Right lobe of liver (tissue), 4 donors: Measurements from ENCODE around the gene SVEP1.

Experiments used
- POLR2A ChIP-seq: fragments of 450-650 bp; IDR thresholded peaks from one replicate; pipeline ENCODE4 v1.6.1; 2017; ENCODE audit warnings: antibody characterized with exemption, mild to moderate bottlenecking
- TF ChIP-seq, protein P1 (sequence below), 4 donors: fragments of 200-600 bp in 3 of 4; fragments of 450-650 bp in 1 of 4; IDR thresholded peaks; one replicate each; pipeline versions ENCODE4 v1.5.1 to v1.8.0; 2016 to 2022; ENCODE audit warnings: antibody characterized with exemption in 4 of 4, mild to moderate bottlenecking in 2 of 4
- donor health status: DM: no; HTN: no; CAD: no.
- donor health status: DM: no; HTN: no; CAD: no.
- donor health status: DM: no; HTN: yes; CAD: no.

DNA sequence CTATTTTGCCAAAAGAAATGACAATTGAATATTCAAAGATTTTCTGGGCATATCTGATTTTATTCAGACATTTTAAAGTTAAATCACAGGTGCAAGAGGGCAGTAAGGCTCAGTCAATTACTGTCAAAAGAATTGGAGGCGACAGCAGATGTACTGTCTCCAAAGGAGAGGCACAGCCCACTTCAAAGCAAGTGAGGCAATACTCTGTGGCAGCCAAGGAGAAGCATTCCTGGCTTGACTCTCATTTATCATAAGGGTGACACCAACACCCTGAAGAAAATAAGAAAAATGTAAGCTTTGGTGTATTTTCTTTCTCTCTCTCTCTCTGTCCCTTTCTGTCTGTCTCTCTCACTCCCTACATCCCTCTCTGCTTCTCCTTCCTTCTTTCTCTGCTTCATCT, 93.3 kb downstream of the SVEP1 start:
- TF ChIP-seq, protein P1, sequence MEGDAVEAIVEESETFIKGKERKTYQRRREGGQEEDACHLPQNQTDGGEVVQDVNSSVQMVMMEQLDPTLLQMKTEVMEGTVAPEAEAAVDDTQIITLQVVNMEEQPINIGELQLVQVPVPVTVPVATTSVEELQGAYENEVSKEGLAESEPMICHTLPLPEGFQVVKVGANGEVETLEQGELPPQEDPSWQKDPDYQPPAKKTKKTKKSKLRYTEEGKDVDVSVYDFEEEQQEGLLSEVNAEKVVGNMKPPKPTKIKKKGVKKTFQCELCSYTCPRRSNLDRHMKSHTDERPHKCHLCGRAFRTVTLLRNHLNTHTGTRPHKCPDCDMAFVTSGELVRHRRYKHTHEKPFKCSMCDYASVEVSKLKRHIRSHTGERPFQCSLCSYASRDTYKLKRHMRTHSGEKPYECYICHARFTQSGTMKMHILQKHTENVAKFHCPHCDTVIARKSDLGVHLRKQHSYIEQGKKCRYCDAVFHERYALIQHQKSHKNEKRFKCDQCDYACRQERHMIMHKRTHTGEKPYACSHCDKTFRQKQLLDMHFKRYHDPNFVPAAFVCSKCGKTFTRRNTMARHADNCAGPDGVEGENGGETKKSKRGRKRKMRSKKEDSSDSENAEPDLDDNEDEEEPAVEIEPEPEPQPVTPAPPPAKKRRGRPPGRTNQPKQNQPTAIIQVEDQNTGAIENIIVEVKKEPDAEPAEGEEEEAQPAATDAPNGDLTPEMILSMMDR (IDR thresholded peaks at IDR 0.05), result no peak
- TF ChIP-seq POLR2A, result no peak
